GM10847 (cell line): ENCODE data around the gene DDAH2.
A peak's percentile ranks its signal among the peaks of the same experiment; 100 is the strongest.

ENCODE experiments used
- POLR2A ChIP-seq: IDR thresholded peaks from 2 replicates; pipeline ENCODE4 v1.6.1; 2011; ENCODE audit not compliant: insufficient read length; ENCODE audit errors: extremely low read depth

Gene DDAH2

DNA sequence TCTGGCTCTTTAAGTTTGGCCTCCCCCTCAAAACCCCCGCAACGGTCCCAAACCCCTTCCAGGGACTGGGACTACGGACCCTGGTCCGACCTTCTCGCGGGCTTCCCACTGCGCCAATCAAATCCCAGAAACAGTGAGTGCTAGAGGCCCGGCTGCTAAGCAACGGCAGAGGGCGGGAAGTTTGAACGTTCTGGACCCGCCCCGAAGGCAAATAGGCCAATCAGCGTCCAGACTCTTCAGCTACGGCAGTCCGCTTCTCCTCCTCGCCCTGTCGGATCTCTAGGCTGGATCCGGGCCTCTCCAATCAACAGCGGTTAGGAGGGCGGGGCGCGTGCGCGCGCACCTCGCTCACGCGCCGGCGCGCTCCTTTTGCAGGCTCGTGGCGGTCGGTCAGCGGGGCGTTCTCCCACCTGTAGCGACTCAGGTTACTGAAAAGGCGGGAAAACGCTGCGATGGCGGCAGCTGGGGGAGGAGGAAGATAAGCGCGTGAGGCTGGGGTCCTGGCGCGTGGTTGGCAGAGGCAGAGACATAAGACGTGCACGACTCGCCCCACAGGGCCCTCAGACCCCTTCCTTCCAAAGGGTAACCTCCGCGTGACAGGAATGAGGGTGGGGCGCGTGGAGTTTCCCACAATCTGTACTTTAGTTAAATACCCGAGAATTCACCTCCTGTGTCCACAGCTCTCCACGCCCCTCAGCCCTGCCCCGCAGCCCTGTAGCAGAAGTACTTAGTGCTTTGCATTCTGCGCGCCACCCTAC, 10.7 kb upstream of the DDAH2 start, which contains the start of gene MSH5:
MSH5 (plus strand) TSS at position 367 of the 758 bp plus-strand sequence. CDS start 462 bp downstream, outside the sequence.
- TF ChIP-seq POLR2A, result peak; percentile 19

- TF ChIP-seq POLR2A, result peak; percentile 19
Observed at GRCh38 chr6:31737991-31738979, 9.2 kb upstream of the DDAH2 start.

- no peak for TF ChIP-seq POLR2A
Observed at GRCh38 chr6:31737315-31737990, 8.4 kb upstream of the DDAH2 start.

GRCh38 chr6:31736768-31737314, 7.7 kb upstream of the DDAH2 start:
- no peak for TF ChIP-seq POLR2A

GRCh38 chr6:31736021-31736767, 7.1 kb upstream of the DDAH2 start, which contains the start of gene CLIC1:
Gene CLIC1, minus strand, starts transcription at chr6:31736530. Its CDS starts 230 bp downstream, at chr6:31736300.
- TF ChIP-seq POLR2A, result peak; percentile 80

- peak; percentile 12 for TF ChIP-seq POLR2A
Observed at GRCh38 chr6:31734821-31735406, 5.8 kb upstream of the DDAH2 start.

GRCh38 chr6:31734247-31734820, 5.2 kb upstream of the DDAH2 start:
- no peak for TF ChIP-seq POLR2A

GRCh38 chr6:31733734-31734133, 4.6 kb upstream of the DDAH2 start:
- no peak for TF ChIP-seq POLR2A

GRCh38 chr6:31732029-31732428, 2.9 kb upstream of the DDAH2 start:
- no peak for TF ChIP-seq POLR2A

DNA sequence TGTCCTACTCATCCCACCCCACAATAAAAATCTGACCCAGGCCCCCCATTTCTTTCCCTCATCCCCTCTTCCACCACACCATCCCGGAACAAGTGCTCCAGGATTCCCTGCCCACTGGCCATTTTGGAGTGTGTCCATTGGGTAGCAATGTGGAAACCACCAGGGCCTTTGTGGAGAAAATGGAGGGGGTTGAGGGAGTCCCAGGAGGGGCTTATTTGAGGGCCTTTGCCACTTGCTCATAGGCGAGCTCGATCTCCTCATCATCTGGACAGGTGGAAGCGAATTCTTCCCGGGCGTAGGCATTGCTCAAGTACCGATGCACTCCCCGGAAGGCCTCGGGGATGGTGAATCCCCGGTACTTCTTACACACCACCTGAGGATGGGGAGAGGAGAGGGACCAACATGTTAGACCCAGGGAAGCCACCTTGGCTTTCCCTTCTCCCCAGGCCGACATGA, 1.6 kb upstream of the DDAH2 start:
- no peak for TF ChIP-seq POLR2A

- peak; percentile 31 for TF ChIP-seq POLR2A
Observed at GRCh38 chr6:31729979-31730630, 1.0 kb upstream of the DDAH2 start.

DNA sequence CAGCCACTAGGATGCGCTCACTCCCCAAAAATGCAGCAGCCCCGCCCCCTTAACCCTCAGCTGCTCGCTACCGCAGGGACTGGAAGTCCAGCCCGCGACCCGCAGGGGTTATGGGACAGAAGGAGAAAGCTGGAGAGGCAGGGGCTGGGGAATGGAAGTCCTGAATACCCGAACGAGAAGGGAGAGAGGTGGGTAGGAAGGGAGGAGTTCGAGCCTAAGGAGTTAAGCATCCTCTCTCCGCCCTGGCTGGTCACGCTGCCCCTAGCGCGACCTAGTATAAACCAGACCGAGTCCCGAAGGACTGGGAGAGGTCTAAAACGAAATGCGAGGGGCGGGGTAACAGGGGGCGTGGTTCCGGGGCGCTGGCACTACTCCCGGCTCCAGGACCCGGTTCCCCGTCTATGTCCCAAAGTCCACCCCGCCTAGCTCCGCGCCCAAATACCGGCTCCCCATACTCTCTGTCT, 448 bp upstream of the DDAH2 start:
- no peak for TF ChIP-seq POLR2A
